Liver (tissue), 9 donors: ENCODE measurements around the gene FAM168B. TPM values are rescaled to one million over a fixed set of nuclear protein-coding genes. Genes with fewer than 3 reads are reported as not detected.

ENCODE experiments used
- DNase-seq: peaks from one replicate; pipeline ENCODE4 v3.0.0-alpha.2; 2017; ENCODE audit warnings: low spot score
- H3K27ac ChIP-seq, 2 donors: one replicate each; pipeline ENCODE4 v1.7.0; 2013; ENCODE audit warnings: inconsistent platforms in 2 of 2, low read length in 2 of 2, control low read depth in 1 of 2, low read depth in 1 of 2, mild to moderate bottlenecking in 1 of 2
- H3K27me3 ChIP-seq, 4 donors: one replicate each; pipeline versions ENCODE4 v1.6.1 to v1.7.0; 2013; ENCODE audit warnings: low read length in 3 of 4, inconsistent platforms in 1 of 4, mild to moderate bottlenecking in 1 of 4, moderate library complexity in 1 of 4; ENCODE audit not compliant: control insufficient read depth in 4 of 4, insufficient read depth in 4 of 4
- H3K36me3 ChIP-seq, 4 donors: one replicate each; pipeline versions ENCODE4 v1.6.1 to v1.7.0; 2013; ENCODE audit warnings: low read length in 3 of 4, mild to moderate bottlenecking in 3 of 4, low read depth in 1 of 4, moderate library complexity in 1 of 4; ENCODE audit not compliant: control insufficient read depth in 4 of 4, insufficient read depth in 3 of 4
- H3K4me1 ChIP-seq, 4 donors: one replicate each; pipeline versions ENCODE4 v1.6.1 to v1.7.0; 2013; ENCODE audit warnings: low read length in 3 of 4, mild to moderate bottlenecking in 3 of 4, moderate library complexity in 1 of 4; ENCODE audit not compliant: control insufficient read depth in 4 of 4, insufficient read depth in 4 of 4
- H3K4me3 ChIP-seq, 3 donors: one replicate each; pipeline versions ENCODE4 v1.6.1 to v1.7.0; 2013; ENCODE audit warnings: low read length in 3 of 3, control low read depth in 1 of 3, low read depth in 1 of 3, mild to moderate bottlenecking in 1 of 3
- H3K9ac ChIP-seq, 2 donors: one replicate each; pipeline ENCODE4 v1.7.0; 2013; ENCODE audit warnings: low read length in 2 of 2, mild to moderate bottlenecking in 2 of 2, moderate library complexity in 2 of 2, control low read depth in 1 of 2, low read depth in 1 of 2
- H3K9me3 ChIP-seq, 4 donors: one replicate each; pipeline versions ENCODE4 v1.6.1 to v1.7.0; 2013; ENCODE audit warnings: low read length in 3 of 4; ENCODE audit not compliant: control insufficient read depth in 4 of 4
- ATF3 ChIP-seq: IDR thresholded peaks from 2 replicates; pipeline ENCODE4 v1.6.1; 2016; ENCODE audit warnings: antibody characterized with exemption
- CTCF ChIP-seq: fragments of 150-350 bp; IDR thresholded peaks from 2 replicates; pipeline ENCODE4 v1.5.1; 2017; ENCODE audit warnings: improper control_type of control experiment, low read depth, low read length; ENCODE audit not compliant: missing input control
- EGR1 ChIP-seq, 2 donors: IDR thresholded peaks; 2 replicates each; pipeline ENCODE4 v1.6.1; 2016 to 2018; ENCODE audit warnings: antibody characterized with exemption in 2 of 2, low read depth in 2 of 2
- FOXA2 ChIP-seq: IDR thresholded peaks from 2 replicates; pipeline ENCODE4 v1.6.1; 2016; ENCODE audit warnings: antibody characterized with exemption
- HNF4A ChIP-seq, 2 donors: conservative IDR thresholded peaks; 2 replicates each; pipeline ENCODE4 v1.6.1; 2016; ENCODE audit warnings: antibody characterized with exemption in 2 of 2, mild to moderate bottlenecking in 2 of 2
- HNF4G ChIP-seq: IDR thresholded peaks from 2 replicates; pipeline ENCODE4 v1.6.1; 2016; ENCODE audit warnings: antibody characterized with exemption
- JUND ChIP-seq, 2 donors: IDR thresholded peaks; 2 replicates each; pipeline ENCODE4 v1.6.1; 2016; ENCODE audit warnings: antibody characterized with exemption in 2 of 2
- MAX ChIP-seq: IDR thresholded peaks from 2 replicates; pipeline ENCODE4 v1.6.1; 2016; ENCODE audit warnings: antibody characterized with exemption
- NR2F2 ChIP-seq: IDR thresholded peaks from 2 replicates; pipeline ENCODE4 v1.6.1; 2016; ENCODE audit warnings: antibody characterized with exemption
- RAD21 ChIP-seq, 2 donors: IDR thresholded peaks; 2 replicates each; pipeline ENCODE4 v1.6.1; 2016; ENCODE audit warnings: antibody characterized with exemption in 2 of 2, mild to moderate bottlenecking in 2 of 2
- RXRA ChIP-seq, 2 donors: IDR thresholded peaks; 2 replicates each; pipeline ENCODE4 v1.6.1; 2017 to 2018; ENCODE audit warnings: antibody characterized with exemption in 2 of 2, mild to moderate bottlenecking in 1 of 2
- SP1 ChIP-seq: IDR thresholded peaks from 2 replicates; pipeline ENCODE4 v1.6.1; 2018; ENCODE audit warnings: antibody characterized with exemption, mild to moderate bottlenecking
- TAF1 ChIP-seq: conservative IDR thresholded peaks from 2 replicates; pipeline ENCODE4 v1.6.1; 2016; ENCODE audit warnings: antibody characterized with exemption, mild to moderate bottlenecking
- WGBS: extraction: QIAGEN DNeasy Blood & Tissue Kit; methylation state at CpG from one replicate; pipeline ENCODE4 v1.1.7; 2013; 5-methylcytosine and 5-hydroxymethylcytosine counted together
- polyA plus RNA-seq, 2 donors: library from polyadenylated mRNA; stranded (reverse) in 1 of 2; unstranded in 1 of 2; fragments of 200-250 nt in 1 of 2; fragments of >200 nt in 1 of 2; fragmentation: Nextera tagmentation in 1 of 2; extraction: Ambion mirVana in 1 of 2; gene quantifications; one replicate each; pipeline versions ENCODE4 v1.2.1 to v1.2.3, GENCODE V29; 2013 to 2015
- total RNA-seq, 2 donors: library from RNA; depleted of rRNA; stranded (reverse); fragments of >200 nt; gene quantifications; one replicate each; pipeline ENCODE4 v1.2.3, GENCODE V29; 2014
- TF ChIP-seq, protein P1 (sequence below): IDR thresholded peaks from 2 replicates; pipeline ENCODE4 v1.6.1; 2016; ENCODE audit warnings: antibody characterized with exemption, mild to moderate bottlenecking
- donor health status: healthy.
- donor health status: healthy.
- donor health status: healthy.
- donor health status: healthy.
- donor health status: healthy.

The FAM168B gene
- total and polyA plus RNA-seq, 4 donors, result 13.9 to 62.3 (median 30.8) TPM

- no peak overlapping the region for H3K9ac ChIP-seq
- H3K4me3 ChIP-seq, result no peak overlapping the region
- no peak for DNase-seq
- H3K27ac ChIP-seq, result no peak overlapping the region
- TF ChIP-seq CTCF (no peak), SP1 (no peak), MAX (no peak), EGR1 (IDR thresholded peaks at IDR 0.05; ENCODE audit: low read depth in 2 of 2) (no peak), NR2F2 (no peak)
- H3K27me3 ChIP-seq, result no peaks in the 10 kb centered on the region
- 94% methylated on average over 7 of the region's 7 CpGs for WGBS
- H3K4me1 ChIP-seq, result peaks cover 3 to 11% (median 6%) of the 10 kb centered on the region in 4 donors
- peaks cover 0 to 8% (median 3%) of the 10 kb centered on the region in 4 donors for H3K36me3 ChIP-seq
- no peaks in the 10 kb centered on the region for H3K9me3 ChIP-seq
Measured at GRCh38 chr2:131113566-131114227, 20.4 kb upstream of the FAM168B start.

GRCh38 chr2:131112529-131112928 lies 19.3 kb upstream of the FAM168B start:
- Histone ChIP-seq H3K4me3 (no peak overlapping the region), H3K4me1 (peaks cover 3 to 11% (median 6%) of the 10 kb centered on the region in 4 donors), H3K27me3 (no peaks in the 10 kb centered on the region), H3K9me3 (no peaks in the 10 kb centered on the region), H3K36me3 (peaks cover 0 to 6% (median 3%) of the 10 kb centered on the region in 4 donors), H3K27ac (no peak overlapping the region), H3K9ac (no peak overlapping the region)
- no peak for DNase-seq
- 80% methylated on average over 2 of the region's 2 CpGs for WGBS
- TF ChIP-seq HNF4A (conservative IDR thresholded peaks at IDR 0.05) (peak; percentile 55 to 70), JUND (IDR thresholded peaks at IDR 0.05) (no peak), RXRA (IDR thresholded peaks at IDR 0.05) (peak in 1 of 2 donors; percentile 11), SP1 (peak; percentile 46)

DNA sequence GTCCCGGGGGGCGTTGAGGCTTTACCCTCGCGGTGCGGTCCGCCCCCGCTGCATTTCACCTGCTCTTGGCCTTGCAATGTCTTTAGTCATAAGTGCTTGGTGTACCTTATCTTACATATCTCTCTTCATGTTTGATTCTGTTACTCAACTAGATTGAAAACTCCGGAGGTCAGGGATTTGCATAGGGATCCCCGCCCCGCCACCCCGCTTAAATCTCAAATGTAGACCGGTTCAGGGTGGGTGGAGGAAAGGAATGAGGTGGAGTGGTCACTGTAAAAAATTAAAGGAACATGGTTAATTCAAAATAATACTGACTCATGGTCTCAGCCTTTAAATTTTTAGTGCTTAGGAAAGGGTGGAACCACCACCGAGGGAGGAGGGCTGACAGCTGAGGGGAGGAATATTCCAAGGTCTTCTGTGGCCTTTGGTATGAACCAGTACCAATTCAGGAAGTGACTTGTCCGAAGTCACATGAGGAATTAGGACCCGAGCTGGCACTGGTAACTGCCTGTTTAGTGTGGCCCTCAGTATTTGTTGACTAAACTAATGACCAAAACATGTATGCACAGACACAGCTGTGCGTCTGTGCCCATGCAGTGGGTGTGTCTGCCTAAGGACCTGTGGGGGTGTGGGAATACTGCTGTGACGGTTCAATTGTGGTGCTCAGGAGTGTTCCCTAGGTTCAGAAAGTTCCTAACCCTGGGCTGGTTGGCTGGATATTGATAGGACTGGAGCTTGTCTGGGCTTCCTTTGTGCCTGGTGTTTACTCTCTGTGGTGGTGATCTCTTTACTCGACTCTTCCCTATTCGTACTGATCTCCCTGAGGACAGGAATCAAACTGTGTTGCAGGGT lies 12.9 kb upstream of the FAM168B start:
- under 1% methylated on average over 19 of the region's 19 CpGs for WGBS
- peaks cover 0 to 19% (median 11%) of the 10 kb centered on the region in 4 donors for H3K4me1 ChIP-seq

More for the DNA sequence above, 12.9 kb upstream of the FAM168B start:
- peak; percentile 35 for DNase-seq
- Histone ChIP-seq H3K9ac (peak overlapping the region; percentile 67 to 75), H3K27ac (peak overlapping the region; percentile 93 to 97), H3K36me3 (no peaks in the 10 kb centered on the region), H3K4me3 (peak overlapping the region; percentile 65 to 79 (median 79)), H3K27me3 (no peaks in the 10 kb centered on the region), H3K9me3 (no peaks in the 10 kb centered on the region)
- TF ChIP-seq RAD21 (IDR thresholded peaks at IDR 0.05), result no peak
- TF ChIP-seq EGR1 (IDR thresholded peaks at IDR 0.05; ENCODE audit: low read depth in 2 of 2), result no peak
- TF ChIP-seq SP1, result peak; percentile 26
- TF ChIP-seq FOXA2, result peak; percentile 53
- TF ChIP-seq, protein P1, sequence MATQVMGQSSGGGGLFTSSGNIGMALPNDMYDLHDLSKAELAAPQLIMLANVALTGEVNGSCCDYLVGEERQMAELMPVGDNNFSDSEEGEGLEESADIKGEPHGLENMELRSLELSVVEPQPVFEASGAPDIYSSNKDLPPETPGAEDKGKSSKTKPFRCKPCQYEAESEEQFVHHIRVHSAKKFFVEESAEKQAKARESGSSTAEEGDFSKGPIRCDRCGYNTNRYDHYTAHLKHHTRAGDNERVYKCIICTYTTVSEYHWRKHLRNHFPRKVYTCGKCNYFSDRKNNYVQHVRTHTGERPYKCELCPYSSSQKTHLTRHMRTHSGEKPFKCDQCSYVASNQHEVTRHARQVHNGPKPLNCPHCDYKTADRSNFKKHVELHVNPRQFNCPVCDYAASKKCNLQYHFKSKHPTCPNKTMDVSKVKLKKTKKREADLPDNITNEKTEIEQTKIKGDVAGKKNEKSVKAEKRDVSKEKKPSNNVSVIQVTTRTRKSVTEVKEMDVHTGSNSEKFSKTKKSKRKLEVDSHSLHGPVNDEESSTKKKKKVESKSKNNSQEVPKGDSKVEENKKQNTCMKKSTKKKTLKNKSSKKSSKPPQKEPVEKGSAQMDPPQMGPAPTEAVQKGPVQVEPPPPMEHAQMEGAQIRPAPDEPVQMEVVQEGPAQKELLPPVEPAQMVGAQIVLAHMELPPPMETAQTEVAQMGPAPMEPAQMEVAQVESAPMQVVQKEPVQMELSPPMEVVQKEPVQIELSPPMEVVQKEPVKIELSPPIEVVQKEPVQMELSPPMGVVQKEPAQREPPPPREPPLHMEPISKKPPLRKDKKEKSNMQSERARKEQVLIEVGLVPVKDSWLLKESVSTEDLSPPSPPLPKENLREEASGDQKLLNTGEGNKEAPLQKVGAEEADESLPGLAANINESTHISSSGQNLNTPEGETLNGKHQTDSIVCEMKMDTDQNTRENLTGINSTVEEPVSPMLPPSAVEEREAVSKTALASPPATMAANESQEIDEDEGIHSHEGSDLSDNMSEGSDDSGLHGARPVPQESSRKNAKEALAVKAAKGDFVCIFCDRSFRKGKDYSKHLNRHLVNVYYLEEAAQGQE, result peak; percentile 51
- peak in 1 of 2 donors; percentile 40 for TF ChIP-seq RXRA (IDR thresholded peaks at IDR 0.05)
- TF ChIP-seq NR2F2, result peak; percentile 15
- TF ChIP-seq MAX, result peak; percentile 47
- no peak for TF ChIP-seq ATF3
- no peak for TF ChIP-seq HNF4G
- TF ChIP-seq TAF1, result peak; percentile 24
- TF ChIP-seq CTCF, result no peak
- TF ChIP-seq HNF4A (conservative IDR thresholded peaks at IDR 0.05), result peak in 1 of 2 donors; percentile 38
